DLD1 (cell line): ENCODE measurements around the gene ZNF749.

Experiments
- in situ Hi-C: cut with HindIII; loops from 2 replicates; pipeline ENCODE4 v1.10.0; 2017; ENCODE audit warnings: low sequenced_read_pairs

Gene ZNF749

GRCh38 chr19:57435062-57435978 lies at the start of gene ZNF749:
Gene ZNF749, plus strand, starts transcription at chr19:57435325. Its CDS starts 254 bp downstream, at chr19:57435579.
- in situ Hi-C loops = no loop called here

GRCh38 chr19:57389194-57389729 lies 45.9 kb upstream of the ZNF749 start:
- in situ Hi-C loops = no loop called here

GRCh38 chr19:57389730-57390598 lies 45.2 kb upstream of the ZNF749 start, which contains the start of gene ZNF548:
Gene ZNF548, plus strand, starts transcription at chr19:57389854. Its CDS starts 246 bp downstream, at chr19:57390100.
- in situ Hi-C loops = no loop called here

GRCh38 chr19:57395710-57396109 lies 39.4 kb upstream of the ZNF749 start:
- in situ Hi-C loops = no loop called here

GRCh38 chr19:57398868-57399267 lies 36.3 kb upstream of the ZNF749 start:
- in situ Hi-C loops = no loop called here

GRCh38 chr19:57403737-57404563 lies 31.2 kb upstream of the ZNF749 start:
- in situ Hi-C loops = no loop called here

GRCh38 chr19:57406516-57407123 lies 28.5 kb upstream of the ZNF749 start:
- in situ Hi-C loops = no loop called here

- in situ Hi-C loops = no loop called here
These were observed 24.1 kb upstream of the ZNF749 start, which contains the start of gene ZNF17 for GRCh38 chr19:57410877-57411671. Gene ZNF17, plus strand, starts transcription at chr19:57411161. Its CDS starts 2,455 bp downstream, at chr19:57413616.

GRCh38 chr19:57419439-57419838 lies 15.7 kb upstream of the ZNF749 start:
- in situ Hi-C loops = no loop called here

- in situ Hi-C loops = no loop called here
These were observed 14.1 kb upstream of the ZNF749 start for GRCh38 chr19:57421037-57421436.

- in situ Hi-C loops = no loop called here
These were observed 601 bp upstream of the ZNF749 start for GRCh38 chr19:57434386-57435061.

- in situ Hi-C loops = no loop called here
These were observed 1.3 kb downstream of the ZNF749 start for GRCh38 chr19:57436417-57436816.

- in situ Hi-C loops = no loop called here
These were observed 2.8 kb downstream of the ZNF749 start for GRCh38 chr19:57437931-57438330.

- in situ Hi-C loops = no loop called here
These were observed 3.8 kb downstream of the ZNF749 start for GRCh38 chr19:57438925-57439324.

- in situ Hi-C loops = no loop called here
These were observed 7.0 kb downstream of the ZNF749 start for GRCh38 chr19:57441979-57442752.

GRCh38 chr19:57443121-57443696 lies 8.1 kb downstream of the ZNF749 start:
- in situ Hi-C loops = no loop called here

GRCh38 chr19:57452307-57452706 lies 17.2 kb downstream of the ZNF749 start:
- in situ Hi-C loops = no loop called here
